A673 (cell line): ENCODE data around the gene CRLF1. TPM values are rescaled to one million over a fixed set of nuclear protein-coding genes. Genes with fewer than 3 reads are reported as not detected.

Experiments used
- BruUV-seq: library from RNA; stranded (reverse); fragments of 400-500 nt; replicated peaks from 2 replicates; lab custom pipeline; 2021; lab: Mats Ljungman, UMichigan
- CTCF ChIA-PET: fragments of 300-600 bp; sonication (Branson Sonifier 250); formaldehyde crosslinking; loops from one replicate; lab custom pipeline; 2022; ENCODE audit warnings: antibody characterized with exemption; lab: Charles Lee
- POLR2A ChIA-PET: fragments of 300-600 bp; sonication (Branson Sonifier 250); formaldehyde crosslinking; loops from one replicate; lab custom pipeline; 2022; ENCODE audit warnings: antibody characterized with exemption; ENCODE audit not compliant: low non-redundant PET; lab: Charles Lee
- DNase-seq: peaks from one replicate; pipeline ENCODE4 v3.0.0-alpha.2; 2015; ENCODE audit warnings: low spot score
- H3K27ac ChIP-seq: fragments of 200-600 bp; sonication (generic); 2 replicates; pipeline ENCODE4 v1.5.1; 2016; ENCODE audit warnings: mixed run types, low read depth, mild to moderate bottlenecking, mixed read lengths, antibody characterized with exemption, low read length; ENCODE audit not compliant: poor library complexity, severe bottlenecking
- H3K27me3 ChIP-seq: fragments of 200-600 bp; sonication (generic); replicated peaks from 2 replicates; pipeline ENCODE4 v1.6.1; 2017; ENCODE audit warnings: mixed run types, low read depth, mild to moderate bottlenecking, mixed read lengths, antibody characterized with exemption, low read length; ENCODE audit not compliant: insufficient read depth, poor library complexity
- H3K36me3 ChIP-seq: fragments of 200-600 bp; sonication (generic); 2 replicates; pipeline ENCODE4 v1.6.1; 2016; ENCODE audit warnings: mixed run types, mild to moderate bottlenecking, mixed read lengths, antibody characterized with exemption, low read length; ENCODE audit not compliant: insufficient read depth, poor library complexity, severe bottlenecking
- H3K4me1 ChIP-seq: fragments of 200-600 bp; sonication (generic); 2 replicates; pipeline ENCODE4 v1.6.1; 2017; ENCODE audit warnings: mixed run types, mild to moderate bottlenecking, mixed read lengths, antibody characterized with exemption, low read length; ENCODE audit not compliant: insufficient read depth, poor library complexity, severe bottlenecking
- H3K4me3 ChIP-seq: fragments of 200-600 bp; sonication (generic); 2 replicates; pipeline ENCODE4 v1.5.1; 2016; ENCODE audit warnings: low read depth, mixed run types, mild to moderate bottlenecking, mixed read lengths, low read length; ENCODE audit not compliant: poor library complexity, severe bottlenecking
- H3K9me3 ChIP-seq: fragments of 200-600 bp; sonication (generic); 2 replicates; pipeline ENCODE4 v1.6.1; 2016; ENCODE audit warnings: mixed run types, low read depth, mild to moderate bottlenecking, mixed read lengths, antibody characterized with exemption, low read length; ENCODE audit not compliant: poor library complexity, severe bottlenecking
- EZH2 ChIP-seq: fragments of 200-600 bp; sonication (generic); IDR thresholded peaks from 2 replicates; pipeline ENCODE4 v1.6.1; 2017; ENCODE audit warnings: borderline replicate concordance, low read depth, mild to moderate bottlenecking, mixed read lengths, antibody characterized with exemption, low read length; ENCODE audit not compliant: poor library complexity, severe bottlenecking
- intact Hi-C: fragments of 100-400 bp; cut with micrococcal nuclease; formaldehyde crosslinking; loops from one replicate; pipeline ENCODE4 v1.10.0; 2022; ENCODE audit not compliant: unreplicated experiment
- total RNA-seq: library from RNA; stranded (reverse); gene quantifications from 2 replicates; pipeline ENCODE4 v1.2.3, GENCODE V29; 2021
- TF ChIP-seq, protein P1 (sequence below): fragments of 300-800, 200-600 bp; sonication (generic); conservative IDR thresholded peaks from 2 replicates; pipeline ENCODE4 v1.5.1; 2017; ENCODE audit warnings: low read depth, mild to moderate bottlenecking, antibody characterized with exemption, low read length, moderate library complexity, mixed read lengths

CRLF1 gene
- total RNA-seq, 1 experiment from 2014 or later: 192 TPM

- Histone ChIP-seq H3K9me3 (no peaks in the 10 kb centered on the region), H3K4me3 (no peak overlapping the region), H3K4me1 (peaks cover 10% of the 10 kb centered on the region), H3K27ac (no peak overlapping the region), H3K36me3 (no peaks in the 10 kb centered on the region), H3K27me3 (no peaks in the 10 kb centered on the region)
- CTCF ChIA-PET: no interaction called here
- BruUV-seq: no TSS peak
- DNase-seq: no peak
- no peak for TF ChIP-seq EZH2
- TF ChIP-seq, protein P1, sequence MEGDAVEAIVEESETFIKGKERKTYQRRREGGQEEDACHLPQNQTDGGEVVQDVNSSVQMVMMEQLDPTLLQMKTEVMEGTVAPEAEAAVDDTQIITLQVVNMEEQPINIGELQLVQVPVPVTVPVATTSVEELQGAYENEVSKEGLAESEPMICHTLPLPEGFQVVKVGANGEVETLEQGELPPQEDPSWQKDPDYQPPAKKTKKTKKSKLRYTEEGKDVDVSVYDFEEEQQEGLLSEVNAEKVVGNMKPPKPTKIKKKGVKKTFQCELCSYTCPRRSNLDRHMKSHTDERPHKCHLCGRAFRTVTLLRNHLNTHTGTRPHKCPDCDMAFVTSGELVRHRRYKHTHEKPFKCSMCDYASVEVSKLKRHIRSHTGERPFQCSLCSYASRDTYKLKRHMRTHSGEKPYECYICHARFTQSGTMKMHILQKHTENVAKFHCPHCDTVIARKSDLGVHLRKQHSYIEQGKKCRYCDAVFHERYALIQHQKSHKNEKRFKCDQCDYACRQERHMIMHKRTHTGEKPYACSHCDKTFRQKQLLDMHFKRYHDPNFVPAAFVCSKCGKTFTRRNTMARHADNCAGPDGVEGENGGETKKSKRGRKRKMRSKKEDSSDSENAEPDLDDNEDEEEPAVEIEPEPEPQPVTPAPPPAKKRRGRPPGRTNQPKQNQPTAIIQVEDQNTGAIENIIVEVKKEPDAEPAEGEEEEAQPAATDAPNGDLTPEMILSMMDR: no peak
- POLR2A ChIA-PET: no interaction called here
- intact Hi-C loops: no loop called here
Observed at GRCh38 chr19:18654469-18654868, 47.9 kb upstream of the CRLF1 start.

- CTCF ChIA-PET: no interaction called here
- no TSS peak for BruUV-seq
- Histone ChIP-seq H3K9me3 (no peaks in the 10 kb centered on the region), H3K4me3 (no peak overlapping the region), H3K4me1 (peaks cover 10% of the 10 kb centered on the region), H3K27ac (no peak overlapping the region), H3K27me3 (no peaks in the 10 kb centered on the region), H3K36me3 (no peaks in the 10 kb centered on the region)
- intact Hi-C loops: no loop called here
- POLR2A ChIA-PET: no interaction called here
- TF ChIP-seq, protein P1: no peak
- TF ChIP-seq EZH2: no peak
- no peak for DNase-seq
Observed at GRCh38 chr19:18653853-18654252, 47.3 kb upstream of the CRLF1 start.

GRCh38 chr19:18651733-18652132 is 45.1 kb upstream of the CRLF1 start:
- H3K36me3 ChIP-seq: no peaks in the 10 kb centered on the region
- POLR2A ChIA-PET: no interaction called here
- intact Hi-C loops: no loop called here
- DNase-seq: no peak
- H3K4me1 ChIP-seq: no peaks in the 10 kb centered on the region
- CTCF ChIA-PET: no interaction called here
- no TSS peak for BruUV-seq
- no peaks in the 10 kb centered on the region for H3K27me3 ChIP-seq
- no peak overlapping the region for H3K27ac ChIP-seq
- H3K4me3 ChIP-seq: no peak overlapping the region
- H3K9me3 ChIP-seq: no peaks in the 10 kb centered on the region
- TF ChIP-seq, protein P1: no peak
- no peak for TF ChIP-seq EZH2
